GM13976 (cell line): ENCODE data around the gene EPHB2.

Source experiments
- DNase-seq: peaks from one replicate; pipeline ENCODE4 v3.0.0; 2012; ENCODE audit warnings: low spot score
- CTCF ChIP-seq: IDR thresholded peaks from 2 replicates; pipeline ENCODE4 v1.5.1; 2012; ENCODE audit warnings: borderline replicate concordance, mild to moderate bottlenecking; ENCODE audit not compliant: insufficient read depth; ENCODE audit errors: extremely low read depth, missing control alignments, control extremely low read depth
- in situ Hi-C: fragments of 300-500 bp; cut with MboI; formaldehyde crosslinking; loops from one replicate; pipeline ENCODE4 v1.12.0; 2022; ENCODE audit warnings: low sequenced_read_pairs, mixed read lengths, inconsistent platforms; ENCODE audit not compliant: unreplicated experiment

EPHB2 gene

GRCh38 chr1:22738522-22738921, 27.9 kb downstream of the EPHB2 start:
- TF ChIP-seq CTCF, result no peak
- DNase-seq, result no peak
- in situ Hi-C loops, result no loop called here

- no peak for TF ChIP-seq CTCF
- in situ Hi-C loops, result no loop called here
- DNase-seq, result no peak
Measured at GRCh38 chr1:22739648-22740385, 29.2 kb downstream of the EPHB2 start.

GRCh38 chr1:22741118-22741517, 30.5 kb downstream of the EPHB2 start:
- TF ChIP-seq CTCF, result no peak
- in situ Hi-C loops, result no loop called here
- no peak for DNase-seq

- TF ChIP-seq CTCF, result no peak
- no peak for DNase-seq
- in situ Hi-C loops, result no loop called here
Measured at GRCh38 chr1:22745669-22746585, 35.3 kb downstream of the EPHB2 start.

- TF ChIP-seq CTCF, result no peak
- no peak for DNase-seq
- in situ Hi-C loops, result no loop called here
Measured at GRCh38 chr1:22747021-22747734, 36.5 kb downstream of the EPHB2 start.

GRCh38 chr1:22747735-22748073, 37.1 kb downstream of the EPHB2 start:
- no peak for DNase-seq
- TF ChIP-seq CTCF, result no peak
- in situ Hi-C loops, result no loop called here
